Mesenchymal stem cell (in vitro differentiated cells and primary cell): ENCODE measurements around the gene HDGF.

Experiments used
- DNase-seq: peaks from one replicate; pipeline ENCODE4 v3.0.0-alpha.2; 2013
- H2AFZ ChIP-seq: one replicate; pipeline ENCODE4 v1.6.1; 2013; ENCODE audit warnings: low read depth, mild to moderate bottlenecking, control low read depth, inconsistent platforms, low read length, moderate library complexity
- H2AK5ac ChIP-seq: 2 replicates; pipeline ENCODE4 v1.6.1; 2013; ENCODE audit warnings: low read length, moderate library complexity, mild to moderate bottlenecking, inconsistent platforms; ENCODE audit not compliant: severe bottlenecking
- H2BK120ac ChIP-seq: one replicate; pipeline ENCODE4 v1.6.1; 2013; ENCODE audit warnings: low read depth, mild to moderate bottlenecking, inconsistent platforms, low read length, moderate library complexity
- H2BK12ac ChIP-seq, 2 experiments: one replicate each; pipeline ENCODE4 v1.6.1; 2013; ENCODE audit warnings: inconsistent platforms in 2 of 2, low read length in 2 of 2, mild to moderate bottlenecking in 2 of 2, moderate library complexity in 2 of 2, control low read depth in 1 of 2
- H2BK15ac ChIP-seq: one replicate; pipeline ENCODE4 v1.6.1; 2013; ENCODE audit warnings: mild to moderate bottlenecking, low read depth, inconsistent platforms; ENCODE audit not compliant: poor library complexity, severe bottlenecking
- H2BK5ac ChIP-seq: 2 replicates; pipeline ENCODE4 v1.6.1; 2013; ENCODE audit warnings: low read depth, mild to moderate bottlenecking, low read length, control low read depth, inconsistent platforms; ENCODE audit not compliant: poor library complexity, severe bottlenecking
- H3K14ac ChIP-seq, 2 experiments: one replicate each; pipeline ENCODE4 v1.6.1; 2013; ENCODE audit warnings: inconsistent platforms in 2 of 2, low read length in 2 of 2, control low read depth in 1 of 2, mild to moderate bottlenecking in 1 of 2, moderate library complexity in 1 of 2
- H3K18ac ChIP-seq, 2 experiments: one replicate each; pipeline ENCODE4 v1.6.1; 2013; ENCODE audit warnings: inconsistent platforms in 2 of 2, low read length in 2 of 2, control low read depth in 1 of 2, low read depth in 1 of 2, mild to moderate bottlenecking in 1 of 2
- H3K23ac ChIP-seq, 2 experiments: one replicate each; pipeline ENCODE4 v1.6.1; 2013; ENCODE audit warnings: inconsistent platforms in 2 of 2, low read length in 2 of 2, mild to moderate bottlenecking in 2 of 2, moderate library complexity in 2 of 2, control low read depth in 1 of 2
- H3K27ac ChIP-seq: 2 replicates; pipeline ENCODE4 v1.5.1; 2013; ENCODE audit warnings: mild to moderate bottlenecking, moderate library complexity, low read length, control low read depth, inconsistent platforms; ENCODE audit not compliant: poor library complexity, severe bottlenecking
- H3K27me3 ChIP-seq, 2 experiments: 2 replicates each; pipeline versions ENCODE4 v1.6.1 to v1.7.0; 2013; ENCODE audit warnings: low read length in 2 of 2, mild to moderate bottlenecking in 2 of 2, moderate library complexity in 2 of 2, control low read depth in 1 of 2, inconsistent platforms in 1 of 2; ENCODE audit not compliant: control insufficient read depth in 1 of 2, insufficient read depth in 1 of 2
- H3K36me3 ChIP-seq, 2 experiments: 2 replicates each; pipeline versions ENCODE4 v1.6.1 to v1.7.0; 2013; ENCODE audit warnings: low read length in 2 of 2, control low read depth in 1 of 2, inconsistent platforms in 1 of 2, low read depth in 1 of 2, mild to moderate bottlenecking in 1 of 2; ENCODE audit not compliant: insufficient read depth in 2 of 2, control insufficient read depth in 1 of 2
- H3K4ac ChIP-seq, 2 experiments: one replicate each; pipeline ENCODE4 v1.6.1; 2013; ENCODE audit warnings: inconsistent platforms in 2 of 2, low read length in 2 of 2, mild to moderate bottlenecking in 2 of 2, moderate library complexity in 2 of 2, control low read depth in 1 of 2, low read depth in 1 of 2
- H3K4me1 ChIP-seq: 2 replicates; pipeline ENCODE4 v1.6.1; 2013; ENCODE audit warnings: low read depth, low read length, control low read depth; ENCODE audit not compliant: control insufficient read depth, insufficient read depth
- H3K4me2 ChIP-seq: 2 replicates; pipeline ENCODE4 v1.6.1; 2013; ENCODE audit warnings: low read length, mild to moderate bottlenecking, inconsistent platforms; ENCODE audit not compliant: poor library complexity, severe bottlenecking
- H3K4me3 ChIP-seq, 2 experiments: 2 replicates each; pipeline versions ENCODE4 v1.5.1 to v1.7.0; 2013; ENCODE audit warnings: low read length in 2 of 2, mild to moderate bottlenecking in 2 of 2, control low read depth in 1 of 2, low read depth in 1 of 2; ENCODE audit not compliant: insufficient read depth in 1 of 2
- H3K79me1 ChIP-seq: replicated peaks from 2 replicates; pipeline ENCODE4 v1.6.1; 2013; ENCODE audit warnings: mild to moderate bottlenecking, control low read depth, low read length, inconsistent platforms; ENCODE audit not compliant: poor library complexity, severe bottlenecking
- H3K9ac ChIP-seq: 2 replicates; pipeline ENCODE4 v1.7.0; 2013; ENCODE audit warnings: mild to moderate bottlenecking, low read length, moderate library complexity
- H3K9me3 ChIP-seq: 2 replicates; pipeline ENCODE4 v1.7.0; 2013; ENCODE audit warnings: mild to moderate bottlenecking, low read length; ENCODE audit not compliant: control insufficient read depth
- H4K8ac ChIP-seq: one replicate; pipeline ENCODE4 v1.6.1; 2013; ENCODE audit warnings: inconsistent platforms, mild to moderate bottlenecking, low read length, moderate library complexity
- H4K91ac ChIP-seq: one replicate; pipeline ENCODE4 v1.6.1; 2013; ENCODE audit warnings: mild to moderate bottlenecking, low read length, inconsistent platforms
- WGBS: methylation state at CpG from one replicate; pipeline ENCODE4 v1.1.7; 2013; ENCODE audit warnings: mixed read lengths; 5-methylcytosine and 5-hydroxymethylcytosine counted together

Gene HDGF

DNA sequence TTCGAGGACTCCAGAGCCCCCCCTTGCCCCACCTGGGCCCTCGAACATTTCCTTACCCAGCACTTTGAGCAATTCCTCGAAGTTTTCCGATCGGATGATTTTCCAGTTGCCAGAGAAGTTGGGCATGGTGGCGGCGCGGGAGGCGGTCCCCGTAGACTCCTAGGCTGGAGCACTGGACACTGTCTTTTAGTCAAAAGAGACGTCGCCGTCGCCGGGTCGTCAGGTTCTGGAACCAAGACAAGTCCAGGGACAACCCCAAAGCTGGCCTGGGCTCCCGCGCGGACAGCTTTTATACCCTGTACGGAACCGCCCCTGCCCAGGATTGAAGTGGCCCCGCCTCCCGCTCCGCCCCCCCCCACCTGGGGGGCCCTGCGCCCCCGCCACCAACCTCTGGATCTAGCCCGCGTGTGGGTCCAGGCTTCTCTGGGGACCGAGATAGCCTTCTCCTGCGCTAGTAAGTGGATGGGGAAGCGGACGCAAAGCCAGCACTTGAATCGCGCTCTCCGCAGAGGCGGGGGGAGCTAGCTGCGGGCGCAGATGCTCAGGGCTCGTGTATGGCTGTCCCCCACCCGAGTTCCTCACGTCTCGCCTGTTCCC lies 46.1 kb downstream of the HDGF start, which contains the start of gene CRABP2:
Gene CRABP2, minus strand, starts transcription at position 263 of the 597 bp plus-strand sequence. Its CDS starts 137 bp downstream, at position 126.
- Histone ChIP-seq H4K8ac (peak within 1 kb of the TSS; percentile 96), H3K79me1 (no peaks in the 10 kb centered on the region), H3K4me3 (peak within 1 kb of the TSS; percentile 35 to 85), H3K27me3 (peaks cover 0 to 30% of the 10 kb centered on the region in 2 experiments), H3K27ac (no peak within 1 kb of the TSS), H4K91ac (peak within 1 kb of the TSS; percentile 80), H2BK5ac (no peak within 1 kb of the TSS), H3K9me3 (no peaks in the 10 kb centered on the region), H3K4ac (peak within 1 kb of the TSS; percentile 73 to 88), H2BK12ac (peak within 1 kb of the TSS; percentile 91 to 94), H3K4me2 (peak within 1 kb of the TSS; percentile 87), H3K9ac (peak within 1 kb of the TSS; percentile 89), H3K36me3 (peaks cover 5 to 15% of the 10 kb centered on the region in 2 experiments), H2BK120ac (peak within 1 kb of the TSS; percentile 86), H2AFZ (peak within 1 kb of the TSS; percentile 39), H2BK15ac (peak within 1 kb of the TSS; percentile 82), H3K14ac (peak within 1 kb of the TSS in 1 of 2 experiments; percentile 64), H2AK5ac (peak within 1 kb of the TSS; percentile 15), H3K23ac (peak within 1 kb of the TSS in 1 of 2 experiments; percentile 77), H3K18ac (peak within 1 kb of the TSS; percentile 44 to 88), H3K4me1 (peaks cover 62% of the 10 kb centered on the region)
- DNase-seq: peak; percentile 52
- WGBS: 2% methylated on average over 36 of the region's 42 CpGs

DNA sequence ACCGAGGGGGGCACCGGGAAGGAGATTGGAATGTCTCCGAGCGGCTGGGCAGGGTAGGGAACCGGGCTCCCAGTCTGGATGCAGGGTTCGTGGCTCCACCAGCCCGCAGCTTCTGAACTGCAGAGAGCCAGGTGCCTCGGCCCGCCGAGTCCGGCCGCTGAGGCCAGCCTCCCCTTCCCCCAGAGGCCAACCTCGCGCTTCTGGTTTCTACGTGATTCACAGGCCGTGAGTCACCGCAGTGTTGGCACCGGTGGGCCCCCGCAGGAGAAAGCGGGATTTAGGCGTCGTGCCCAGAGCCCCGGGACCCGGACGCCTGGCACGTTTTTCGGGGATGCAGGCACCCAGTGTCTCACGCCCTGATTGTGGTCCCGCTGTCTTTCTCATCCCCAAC lies 46.5 kb downstream of the HDGF start:
- under 1% methylated on average over 29 of the region's 29 CpGs for WGBS
- H3K9me3 ChIP-seq: no peaks in the 10 kb centered on the region

DNA sequence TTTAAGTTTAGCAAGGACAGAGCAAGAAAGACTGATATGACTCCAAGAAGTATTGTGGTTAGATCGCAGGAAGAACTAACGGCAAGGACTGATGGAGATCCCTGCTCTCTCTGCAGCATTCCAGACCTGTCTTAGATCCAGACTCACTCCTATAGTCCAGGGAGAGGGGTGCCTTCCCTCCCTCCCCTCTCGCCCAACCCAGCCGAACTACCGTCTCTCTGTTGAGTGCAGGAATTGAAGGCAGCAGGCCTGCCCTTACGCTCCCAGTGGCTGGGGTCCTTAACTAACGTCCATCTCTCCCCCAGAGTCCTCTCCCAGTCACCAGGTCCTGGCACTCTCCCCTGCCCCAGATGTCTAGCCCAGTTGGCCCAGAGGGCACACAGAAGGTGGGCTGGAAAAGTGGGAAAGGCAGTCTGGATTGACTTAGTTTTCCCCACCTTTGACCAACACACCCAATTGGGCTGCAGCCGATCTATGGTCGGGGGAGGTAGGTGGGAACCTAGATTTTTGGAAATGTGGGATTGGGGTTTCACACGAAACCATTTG lies 47.2 kb downstream of the HDGF start:
- H3K27ac ChIP-seq: no peak overlapping the region
- H3K79me1 ChIP-seq: no peaks in the 10 kb centered on the region
- H3K4me1 ChIP-seq: peaks cover 54% of the 10 kb centered on the region
- H2AK5ac ChIP-seq: peak overlapping the region; percentile 15
- H3K4me3 ChIP-seq: peak overlapping the region in 1 of 2 experiments; percentile 85
- no peak overlapping the region for H2AFZ ChIP-seq
- peak overlapping the region in 1 of 2 experiments; percentile 87 for H2BK12ac ChIP-seq
- H3K23ac ChIP-seq: no peak overlapping the region
- 44% methylated on average over 9 of the region's 10 CpGs for WGBS
- peaks cover 0 to 32% of the 10 kb centered on the region in 2 experiments for H3K27me3 ChIP-seq
- H2BK15ac ChIP-seq: no peak overlapping the region
- peak overlapping the region; percentile 17 for H3K4me2 ChIP-seq
- H3K9me3 ChIP-seq: no peaks in the 10 kb centered on the region
- no peak for DNase-seq
- no peak overlapping the region for H3K4ac ChIP-seq
- peak overlapping the region in 1 of 2 experiments; percentile 57 for H3K14ac ChIP-seq
- H4K8ac ChIP-seq: no peak overlapping the region
- no peak overlapping the region for H2BK120ac ChIP-seq
- H3K9ac ChIP-seq: peak overlapping the region; percentile 89
- H4K91ac ChIP-seq: no peak overlapping the region
- peaks cover 14 to 27% of the 10 kb centered on the region in 2 experiments for H3K36me3 ChIP-seq
- no peak overlapping the region for H2BK5ac ChIP-seq
- H3K18ac ChIP-seq: peak overlapping the region; percentile 37 to 88

More for the DNA sequence above, 46.5 kb downstream of the HDGF start:
- Histone ChIP-seq H2BK12ac (peak overlapping the region in 1 of 2 experiments; percentile 60), H2AFZ (no peak overlapping the region), H3K23ac (peak overlapping the region in 1 of 2 experiments; percentile 77), H2BK15ac (peak overlapping the region; percentile 40), H3K9ac (peak overlapping the region; percentile 89), H4K91ac (peak overlapping the region; percentile 71), H4K8ac (peak overlapping the region; percentile 86), H2BK5ac (no peak overlapping the region), H3K4me1 (peaks cover 59% of the 10 kb centered on the region), H3K36me3 (peaks cover 9 to 20% of the 10 kb centered on the region in 2 experiments), H3K4ac (peak overlapping the region; percentile 57 to 72), H3K27me3 (peaks cover 0 to 31% of the 10 kb centered on the region in 2 experiments), H3K79me1 (no peaks in the 10 kb centered on the region), H3K18ac (peak overlapping the region; percentile 44 to 88), H3K4me3 (peak overlapping the region; percentile 35 to 85), H3K14ac (peak overlapping the region in 1 of 2 experiments; percentile 49), H3K4me2 (peak overlapping the region; percentile 87), H3K27ac (no peak overlapping the region), H2AK5ac (no peak overlapping the region), H2BK120ac (peak overlapping the region; percentile 52)
- peak; percentile 73 for DNase-seq

DNA sequence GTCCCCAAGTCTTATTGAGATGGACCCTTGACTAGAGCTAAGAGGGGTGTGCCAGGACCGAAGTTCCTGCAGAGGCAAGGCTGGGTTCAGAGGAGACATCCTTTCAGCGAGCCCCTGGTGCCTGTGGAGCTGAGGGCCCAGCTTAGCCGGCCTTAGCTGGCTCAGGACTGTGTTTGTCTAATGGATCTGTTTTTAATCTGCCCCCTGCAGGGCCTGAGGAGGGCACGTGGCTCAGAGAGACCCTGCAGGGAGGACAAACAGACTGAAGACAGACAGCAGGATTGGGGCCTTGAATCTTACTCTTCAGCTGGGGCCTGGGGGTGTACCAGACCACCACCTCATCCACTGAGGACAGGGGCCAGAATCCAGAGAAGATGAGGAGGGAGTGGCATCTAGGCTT lies 47.7 kb downstream of the HDGF start:
- Histone ChIP-seq H4K91ac (no peak overlapping the region), H3K18ac (no peak overlapping the region), H3K14ac (no peak overlapping the region), H3K36me3 (peaks cover 18 to 32% of the 10 kb centered on the region in 2 experiments), H2BK5ac (no peak overlapping the region), H3K4ac (no peak overlapping the region), H2BK120ac (no peak overlapping the region), H4K8ac (no peak overlapping the region), H2BK15ac (no peak overlapping the region), H3K23ac (no peak overlapping the region), H3K4me3 (peak overlapping the region in 1 of 2 experiments; percentile 85), H3K9ac (peak overlapping the region; percentile 89), H3K4me1 (peaks cover 52% of the 10 kb centered on the region), H2AK5ac (no peak overlapping the region), H3K4me2 (peak overlapping the region; percentile 13), H3K27ac (no peak overlapping the region), H3K27me3 (peaks cover 0 to 34% of the 10 kb centered on the region in 2 experiments), H3K9me3 (no peaks in the 10 kb centered on the region), H2AFZ (no peak overlapping the region), H2BK12ac (no peak overlapping the region), H3K79me1 (no peaks in the 10 kb centered on the region)
- WGBS: 35% methylated on average over 4 of the region's 4 CpGs
- DNase-seq: no peak
